Tibial nerve (tissue), 4 donors: ENCODE measurements around the gene PLEKHG2.

Source experiments
- CTCF ChIP-seq, 5 experiments: fragments of 200-600 bp in 3 of 5; fragments of 450-650 bp in 2 of 5; sonication (generic) in 3 of 5; IDR thresholded peaks; one replicate each; pipeline ENCODE4 v1.5.1; 2016 to 2019; ENCODE audit warnings: antibody characterized with exemption in 5 of 5, mild to moderate bottlenecking in 3 of 5, moderate library complexity in 2 of 5
- EP300 ChIP-seq, 2 donors: sonication (generic); formaldehyde crosslinking; IDR thresholded peaks; one replicate each; pipeline ENCODE4 v1.6.1; 2017; ENCODE audit warnings: antibody characterized with exemption in 2 of 2, mild to moderate bottlenecking in 1 of 2

DNA sequence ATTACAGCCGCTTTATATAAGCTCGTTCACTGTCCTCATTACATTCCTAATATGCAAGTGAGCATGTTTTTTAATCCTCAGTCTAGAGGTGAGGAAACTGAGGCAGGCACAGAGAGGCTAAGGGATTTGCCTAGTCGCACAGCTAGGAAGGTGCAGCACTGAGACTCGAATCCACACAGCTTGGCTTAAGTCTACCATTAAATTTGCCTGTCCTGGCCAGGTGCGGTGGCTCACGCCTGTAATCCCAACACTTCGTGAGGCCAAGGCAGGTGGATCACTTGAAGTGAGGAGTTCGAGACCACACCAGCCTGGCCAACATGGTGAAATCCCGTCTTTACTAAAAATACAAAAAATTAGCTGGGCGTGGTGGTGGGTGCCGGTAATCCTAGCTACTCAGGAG is 15.2 kb downstream of the PLEKHG2 start:
- TF ChIP-seq CTCF (IDR thresholded peaks at IDR 0.05): no peak
- no peak for TF ChIP-seq EP300 (IDR thresholded peaks at IDR 0.05)
